Measurements from ENCODE around the gene AMPH. TPM values are rescaled to one million over a fixed set of nuclear protein-coding genes. Genes with fewer than 3 reads are reported as not detected.

AMPH gene
- total RNA-seq, 4 donors from 2014 or later: 0.18 to 12.4 (median 2.5) TPM

GRCh38 chr7:38550836-38551235 is 80.3 kb downstream of the AMPH start:
- H3K4me1 ChIP-seq: no peaks in the 10 kb centered on the region

GRCh38 chr7:38548605-38549004 is 82.6 kb downstream of the AMPH start:
- H3K4me3 ChIP-seq: no peak overlapping the region
- TF ChIP-seq POLR2A (IDR thresholded peaks at IDR 0.05) (no peak), CTCF (IDR thresholded peaks at IDR 0.05) (no peak)
- H3K36me3 ChIP-seq: no peaks in the 10 kb centered on the region
- DNase-seq: no peak
- no peak overlapping the region for H3K27ac ChIP-seq
- no peaks in the 10 kb centered on the region for H3K27me3 ChIP-seq
- H3K9me3 ChIP-seq: no peaks in the 10 kb centered on the region
- no peaks in the 10 kb centered on the region for H3K4me1 ChIP-seq

More at GRCh38 chr7:38550836-38551235, 80.3 kb downstream of the AMPH start:
- no peaks in the 10 kb centered on the region for H3K36me3 ChIP-seq
- no peak for DNase-seq
- no peak overlapping the region for H3K27ac ChIP-seq
- H3K4me3 ChIP-seq: no peak overlapping the region
- TF ChIP-seq POLR2A (IDR thresholded peaks at IDR 0.05) (no peak), CTCF (IDR thresholded peaks at IDR 0.05) (no peak)
- no peaks in the 10 kb centered on the region for H3K9me3 ChIP-seq
- no peaks in the 10 kb centered on the region for H3K27me3 ChIP-seq

GRCh38 chr7:38546763-38547162 is 84.4 kb downstream of the AMPH start:
- no peaks in the 10 kb centered on the region for H3K4me1 ChIP-seq
- H3K27ac ChIP-seq: no peak overlapping the region
- H3K27me3 ChIP-seq: no peaks in the 10 kb centered on the region
- H3K36me3 ChIP-seq: no peaks in the 10 kb centered on the region
- no peak for DNase-seq
- H3K4me3 ChIP-seq: no peak overlapping the region
- no peak for TF ChIP-seq POLR2A (IDR thresholded peaks at IDR 0.05)
- no peak for TF ChIP-seq CTCF (IDR thresholded peaks at IDR 0.05)
- no peaks in the 10 kb centered on the region for H3K9me3 ChIP-seq

GRCh38 chr7:38545977-38546376 is 85.2 kb downstream of the AMPH start:
- H3K4me3 ChIP-seq: no peak overlapping the region
- no peak for TF ChIP-seq POLR2A (IDR thresholded peaks at IDR 0.05)
- TF ChIP-seq CTCF (IDR thresholded peaks at IDR 0.05): no peak
- no peak for DNase-seq

GRCh38 chr7:38542156-38542555 is 89.0 kb downstream of the AMPH start:
- Histone ChIP-seq H3K36me3 (no peaks in the 10 kb centered on the region), H3K4me1 (no peaks in the 10 kb centered on the region), H3K9me3 (no peaks in the 10 kb centered on the region), H3K27me3 (no peaks in the 10 kb centered on the region), H3K27ac (no peak overlapping the region), H3K4me3 (no peak overlapping the region)
- TF ChIP-seq CTCF (IDR thresholded peaks at IDR 0.05) (no peak), POLR2A (IDR thresholded peaks at IDR 0.05) (no peak)
- DNase-seq: no peak

More at GRCh38 chr7:38545977-38546376, 85.2 kb downstream of the AMPH start:
- Histone ChIP-seq H3K4me1 (no peaks in the 10 kb centered on the region), H3K27ac (no peak overlapping the region), H3K9me3 (no peaks in the 10 kb centered on the region), H3K27me3 (no peaks in the 10 kb centered on the region), H3K36me3 (no peaks in the 10 kb centered on the region)

GRCh38 chr7:38541440-38541839 is 89.7 kb downstream of the AMPH start:
- Histone ChIP-seq H3K27ac (no peak overlapping the region), H3K4me3 (no peak overlapping the region), H3K9me3 (no peaks in the 10 kb centered on the region), H3K4me1 (no peaks in the 10 kb centered on the region), H3K27me3 (no peaks in the 10 kb centered on the region), H3K36me3 (no peaks in the 10 kb centered on the region)
- DNase-seq: no peak
- TF ChIP-seq POLR2A (IDR thresholded peaks at IDR 0.05): no peak
- TF ChIP-seq CTCF (IDR thresholded peaks at IDR 0.05): no peak
